Cardiac ventricle fibroblast (primary cell): ENCODE measurements around the gene SOX12. TPM values are rescaled to one million over a fixed set of nuclear protein-coding genes. Genes with fewer than 3 reads are reported as not detected.

Source experiments
- total RNA-seq: library from RNA; depleted of rRNA; stranded (reverse); fragments of >200 nt; gene quantifications from 2 replicates; pipeline ENCODE4 v1.2.3, GENCODE V29; 2015

SOX12 gene
- 15.2 and 16.2 TPM in 2 replicates for total RNA-seq

DNA sequence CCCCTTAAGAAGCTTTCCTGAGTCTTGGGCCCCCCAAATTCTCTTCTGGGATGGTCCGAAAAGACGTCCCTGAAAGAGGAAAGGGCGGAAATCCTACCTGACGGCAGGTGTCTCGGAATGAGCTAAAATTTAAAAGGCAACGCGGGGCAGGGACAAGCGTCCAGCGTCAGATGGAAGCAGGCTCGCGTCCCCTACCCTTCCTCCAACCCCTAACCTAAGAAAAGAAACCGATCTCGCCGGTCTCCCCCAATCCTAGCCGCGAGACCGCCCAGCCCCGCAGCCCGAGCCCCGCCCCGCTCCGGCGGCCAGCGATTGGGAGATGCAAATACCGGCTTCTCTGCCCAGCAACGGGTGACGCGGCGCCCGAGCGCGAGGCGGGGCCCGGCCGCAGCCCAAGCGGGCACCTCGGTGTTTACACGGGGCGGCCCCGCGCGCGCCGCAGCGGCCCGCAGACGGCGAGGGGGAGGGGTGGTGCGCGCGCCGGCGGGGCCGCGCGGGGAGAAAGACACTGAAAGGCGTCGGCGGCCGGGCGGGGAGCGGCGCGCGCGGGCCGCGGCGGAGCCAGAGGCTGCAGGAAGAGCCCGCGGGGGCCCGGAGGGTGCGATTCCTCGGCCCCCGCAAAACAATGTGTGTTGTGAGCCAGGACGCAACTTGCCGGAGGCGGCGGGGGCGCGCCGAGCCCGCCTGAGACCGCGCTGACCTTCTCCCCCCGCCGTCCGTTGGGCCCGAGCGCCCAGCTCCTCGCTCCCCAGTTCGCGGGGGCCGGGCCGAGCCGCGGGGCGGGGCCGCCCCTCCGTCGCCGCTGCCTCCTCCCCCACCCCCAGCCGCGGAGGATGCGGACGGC is at the start of gene SOX12:
Gene SOX12 (plus strand): TSS at position 508 of the 844 bp plus-strand sequence. CDS start 373 bp downstream, outside the sequence.

DNA sequence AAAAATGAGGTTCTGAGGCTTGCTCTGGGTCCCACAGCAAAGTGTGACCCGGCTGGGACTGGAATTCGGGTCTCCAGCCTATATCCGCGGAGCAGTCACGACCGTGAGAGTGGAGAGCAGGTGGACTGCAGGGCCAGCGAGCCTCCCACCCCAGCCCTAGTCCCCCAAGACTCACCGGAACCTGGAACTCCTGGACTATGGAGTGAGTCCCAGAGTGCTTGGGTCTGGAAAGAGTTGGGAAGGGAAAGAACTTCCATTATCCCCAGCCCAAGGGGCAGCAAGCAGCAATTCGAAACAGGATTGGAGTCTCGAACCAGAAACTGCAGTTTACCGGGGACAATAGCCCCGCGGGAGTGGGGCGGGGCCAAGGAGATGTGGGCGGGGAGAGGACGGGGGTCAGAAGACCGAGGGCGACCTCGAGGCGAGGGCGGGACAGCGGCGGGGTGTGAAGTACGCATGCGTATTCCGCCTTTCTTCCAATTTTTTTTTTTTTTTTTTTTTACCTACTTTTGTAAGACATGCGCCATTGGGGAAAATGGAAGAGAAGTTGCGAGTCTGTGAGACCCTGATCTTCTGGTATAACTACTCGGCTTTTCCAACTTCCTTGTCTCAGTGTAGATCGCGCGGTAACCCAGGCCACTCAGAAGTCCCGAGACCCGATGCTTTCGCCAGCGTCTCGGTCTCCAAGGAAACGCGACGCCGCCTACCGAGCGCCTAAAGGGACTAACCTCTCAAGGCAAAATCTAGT is 35.1 kb upstream of the SOX12 start, which contains the start of gene C20orf96:
Gene C20orf96 (minus strand): TSS at position 667 of the 748 bp plus-strand sequence. CDS start 140 bp downstream, at position 527.

DNA sequence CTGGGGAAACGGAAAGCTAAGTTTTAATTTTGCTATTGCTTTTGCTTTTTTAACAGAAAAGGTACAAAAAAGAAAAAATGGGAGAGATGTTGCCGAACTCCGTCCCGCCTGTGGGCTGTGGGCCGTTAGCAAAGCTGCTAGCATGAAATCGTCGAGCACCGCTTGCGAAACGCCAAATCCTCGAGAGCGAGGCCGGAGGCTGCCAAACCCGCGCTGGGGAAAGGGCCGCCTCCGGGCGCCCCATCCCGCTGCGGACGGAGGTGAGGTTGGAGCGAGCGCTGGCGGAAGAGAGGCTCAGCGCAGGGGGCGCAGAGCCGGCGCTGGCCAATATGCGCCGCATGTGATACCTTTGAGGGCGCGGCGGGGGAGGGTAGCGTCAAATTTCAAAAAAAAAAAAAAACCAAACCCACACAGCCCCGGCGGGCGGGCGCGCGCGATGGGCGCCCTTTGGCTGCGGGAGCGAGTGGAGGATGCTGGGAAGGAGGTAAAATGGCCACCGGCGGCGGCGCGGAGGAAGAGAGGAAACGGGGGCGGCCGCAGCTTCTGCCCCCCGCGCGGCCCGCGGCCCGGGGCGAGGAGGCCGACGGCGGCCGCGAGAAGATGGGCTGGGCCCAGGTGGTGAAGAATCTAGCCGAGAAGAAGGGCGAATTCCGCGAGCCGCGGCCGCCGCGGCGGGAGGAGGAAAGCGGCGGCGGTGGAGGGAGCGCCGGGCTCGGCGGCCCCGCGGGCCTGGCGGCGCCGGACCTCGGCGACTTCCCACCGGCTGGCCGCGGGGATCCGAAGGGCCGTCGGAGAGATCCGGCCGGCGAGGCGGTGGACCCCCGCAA is 28.0 kb upstream of the SOX12 start, which contains the start of gene ZCCHC3:
Gene ZCCHC3 (plus strand): TSS at position 473 of the 827 bp plus-strand sequence. CDS start 17 bp downstream, at position 490.

DNA sequence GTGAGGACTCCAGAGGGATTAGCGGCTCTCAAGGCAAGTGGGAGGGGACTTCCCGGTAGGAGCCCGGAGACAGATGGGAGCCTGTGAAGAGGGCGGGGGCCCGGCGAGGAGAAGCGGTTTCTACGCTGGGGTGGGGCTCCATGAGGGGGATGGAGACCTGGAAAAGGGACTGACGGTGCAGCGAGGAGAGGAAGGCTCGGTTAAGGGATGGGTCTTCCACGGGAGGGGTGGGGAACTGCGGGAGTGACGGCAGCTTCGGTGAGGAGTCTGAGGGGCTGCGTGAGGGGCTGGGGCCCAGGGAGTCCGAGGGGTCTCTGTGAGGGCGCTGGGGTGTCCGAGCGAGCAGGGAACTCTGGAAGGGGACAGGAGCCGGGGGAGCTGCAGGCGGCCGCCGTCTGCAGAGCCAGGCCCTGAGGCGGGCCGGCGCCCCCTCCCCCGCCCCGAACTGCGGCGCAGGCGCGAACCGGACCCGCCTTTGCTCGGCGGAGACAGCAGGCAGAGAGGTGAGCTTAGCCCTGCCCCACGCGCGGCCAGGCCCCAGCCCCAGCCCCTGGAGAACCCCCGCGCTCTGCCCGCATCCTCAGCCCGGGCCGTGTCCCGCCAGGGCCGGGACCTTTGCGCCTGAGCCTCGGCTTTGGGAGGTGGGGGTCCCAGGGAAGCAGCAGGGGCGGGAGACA is 21.4 kb downstream of the SOX12 start, which contains the start of gene NRSN2:
Gene NRSN2 (plus strand): TSS at position 472 of the 677 bp plus-strand sequence. CDS start 2,533 bp downstream, outside the sequence.

Other genes with a start within 250 kb of the SOX12 start
- not detected in 2 replicates for gene DEFB125, start 237.9 kb upstream of the SOX12 start, total RNA-seq
- gene DEFB126, start 183.0 kb upstream of the SOX12 start, total RNA-seq: not detected in 2 replicates
- not detected in 2 replicates for gene DEFB127, start 168.1 kb upstream of the SOX12 start, total RNA-seq
- gene DEFB128, start 135.8 kb upstream of the SOX12 start, total RNA-seq: not detected in 2 replicates
- not detected in 2 replicates for gene DEFB129, start 98.3 kb upstream of the SOX12 start, total RNA-seq
- not detected in 2 replicates for gene DEFB132, start 67.8 kb upstream of the SOX12 start, total RNA-seq
- gene C20orf96, start 34.8 kb upstream of the SOX12 start, total RNA-seq: 1.7 and 1.9 TPM in 2 replicates
- gene ZCCHC3, start 28.0 kb upstream of the SOX12 start, total RNA-seq: 12.5 and 16.4 TPM in 2 replicates
- 38.8 and 54.0 TPM in 2 replicates for gene NRSN2, start 21.6 kb downstream of the SOX12 start, total RNA-seq
- 6.7 and 8.2 TPM in 2 replicates for gene TRIB3, start 55.2 kb downstream of the SOX12 start, total RNA-seq
- 100 and 101 TPM in 2 replicates for gene RBCK1, start 82.7 kb downstream of the SOX12 start, total RNA-seq
- gene TBC1D20, start 137.0 kb downstream of the SOX12 start, total RNA-seq: 28.3 and 28.6 TPM in 2 replicates
- gene CSNK2A1, start 218.2 kb downstream of the SOX12 start, total RNA-seq: 75.5 and 84.6 TPM in 2 replicates